Mesenchymal stem cell (in vitro differentiated cells and primary cell): Measurements from ENCODE around the gene ZFYVE27.

ENCODE experiments used
- DNase-seq: peaks from one replicate; pipeline ENCODE4 v3.0.0-alpha.2; 2013
- H2AFZ ChIP-seq: one replicate; pipeline ENCODE4 v1.6.1; 2013; ENCODE audit warnings: low read depth, mild to moderate bottlenecking, control low read depth, inconsistent platforms, low read length, moderate library complexity
- H2AK5ac ChIP-seq: 2 replicates; pipeline ENCODE4 v1.6.1; 2013; ENCODE audit warnings: low read length, moderate library complexity, mild to moderate bottlenecking, inconsistent platforms; ENCODE audit not compliant: severe bottlenecking
- H2BK120ac ChIP-seq: one replicate; pipeline ENCODE4 v1.6.1; 2013; ENCODE audit warnings: low read depth, mild to moderate bottlenecking, inconsistent platforms, low read length, moderate library complexity
- H2BK12ac ChIP-seq, 2 experiments: one replicate each; pipeline ENCODE4 v1.6.1; 2013; ENCODE audit warnings: inconsistent platforms in 2 of 2, low read length in 2 of 2, mild to moderate bottlenecking in 2 of 2, moderate library complexity in 2 of 2, control low read depth in 1 of 2
- H2BK15ac ChIP-seq: one replicate; pipeline ENCODE4 v1.6.1; 2013; ENCODE audit warnings: mild to moderate bottlenecking, low read depth, inconsistent platforms; ENCODE audit not compliant: poor library complexity, severe bottlenecking
- H2BK5ac ChIP-seq: 2 replicates; pipeline ENCODE4 v1.6.1; 2013; ENCODE audit warnings: low read depth, mild to moderate bottlenecking, low read length, control low read depth, inconsistent platforms; ENCODE audit not compliant: poor library complexity, severe bottlenecking
- H3K14ac ChIP-seq, 2 experiments: one replicate each; pipeline ENCODE4 v1.6.1; 2013; ENCODE audit warnings: inconsistent platforms in 2 of 2, low read length in 2 of 2, control low read depth in 1 of 2, mild to moderate bottlenecking in 1 of 2, moderate library complexity in 1 of 2
- H3K18ac ChIP-seq, 2 experiments: one replicate each; pipeline ENCODE4 v1.6.1; 2013; ENCODE audit warnings: inconsistent platforms in 2 of 2, low read length in 2 of 2, control low read depth in 1 of 2, low read depth in 1 of 2, mild to moderate bottlenecking in 1 of 2
- H3K23ac ChIP-seq, 2 experiments: one replicate each; pipeline ENCODE4 v1.6.1; 2013; ENCODE audit warnings: inconsistent platforms in 2 of 2, low read length in 2 of 2, mild to moderate bottlenecking in 2 of 2, moderate library complexity in 2 of 2, control low read depth in 1 of 2
- H3K27ac ChIP-seq: 2 replicates; pipeline ENCODE4 v1.5.1; 2013; ENCODE audit warnings: mild to moderate bottlenecking, moderate library complexity, low read length, control low read depth, inconsistent platforms; ENCODE audit not compliant: poor library complexity, severe bottlenecking
- H3K27me3 ChIP-seq, 2 experiments: 2 replicates each; pipeline versions ENCODE4 v1.6.1 to v1.7.0; 2013; ENCODE audit warnings: low read length in 2 of 2, mild to moderate bottlenecking in 2 of 2, moderate library complexity in 2 of 2, control low read depth in 1 of 2, inconsistent platforms in 1 of 2; ENCODE audit not compliant: control insufficient read depth in 1 of 2, insufficient read depth in 1 of 2
- H3K36me3 ChIP-seq, 2 experiments: 2 replicates each; pipeline versions ENCODE4 v1.6.1 to v1.7.0; 2013; ENCODE audit warnings: low read length in 2 of 2, control low read depth in 1 of 2, inconsistent platforms in 1 of 2, low read depth in 1 of 2, mild to moderate bottlenecking in 1 of 2; ENCODE audit not compliant: insufficient read depth in 2 of 2, control insufficient read depth in 1 of 2
- H3K4ac ChIP-seq, 2 experiments: one replicate each; pipeline ENCODE4 v1.6.1; 2013; ENCODE audit warnings: inconsistent platforms in 2 of 2, low read length in 2 of 2, mild to moderate bottlenecking in 2 of 2, moderate library complexity in 2 of 2, control low read depth in 1 of 2, low read depth in 1 of 2
- H3K4me1 ChIP-seq: 2 replicates; pipeline ENCODE4 v1.6.1; 2013; ENCODE audit warnings: low read depth, low read length, control low read depth; ENCODE audit not compliant: control insufficient read depth, insufficient read depth
- H3K4me2 ChIP-seq: 2 replicates; pipeline ENCODE4 v1.6.1; 2013; ENCODE audit warnings: low read length, mild to moderate bottlenecking, inconsistent platforms; ENCODE audit not compliant: poor library complexity, severe bottlenecking
- H3K4me3 ChIP-seq, 2 experiments: 2 replicates each; pipeline versions ENCODE4 v1.5.1 to v1.7.0; 2013; ENCODE audit warnings: low read length in 2 of 2, mild to moderate bottlenecking in 2 of 2, control low read depth in 1 of 2, low read depth in 1 of 2; ENCODE audit not compliant: insufficient read depth in 1 of 2
- H3K79me1 ChIP-seq: replicated peaks from 2 replicates; pipeline ENCODE4 v1.6.1; 2013; ENCODE audit warnings: mild to moderate bottlenecking, control low read depth, low read length, inconsistent platforms; ENCODE audit not compliant: poor library complexity, severe bottlenecking
- H3K9ac ChIP-seq: 2 replicates; pipeline ENCODE4 v1.7.0; 2013; ENCODE audit warnings: mild to moderate bottlenecking, low read length, moderate library complexity
- H3K9me3 ChIP-seq: 2 replicates; pipeline ENCODE4 v1.7.0; 2013; ENCODE audit warnings: mild to moderate bottlenecking, low read length; ENCODE audit not compliant: control insufficient read depth
- H4K8ac ChIP-seq: one replicate; pipeline ENCODE4 v1.6.1; 2013; ENCODE audit warnings: inconsistent platforms, mild to moderate bottlenecking, low read length, moderate library complexity
- H4K91ac ChIP-seq: one replicate; pipeline ENCODE4 v1.6.1; 2013; ENCODE audit warnings: mild to moderate bottlenecking, low read length, inconsistent platforms
- WGBS: methylation state at CpG from one replicate; pipeline ENCODE4 v1.1.7; 2013; ENCODE audit warnings: mixed read lengths; 5-methylcytosine and 5-hydroxymethylcytosine counted together

ZFYVE27 gene

GRCh38 chr10:97717627-97718026 is 19.3 kb upstream of the ZFYVE27 start:
- Histone ChIP-seq H3K9ac (peak overlapping the region; percentile 4), H3K36me3 (peaks cover 29 to 40% of the 10 kb centered on the region in 2 experiments), H3K14ac (no peak overlapping the region), H2AFZ (no peak overlapping the region), H4K8ac (no peak overlapping the region), H3K9me3 (no peaks in the 10 kb centered on the region), H3K23ac (no peak overlapping the region), H3K4me2 (no peak overlapping the region), H3K79me1 (peaks cover 31% of the 10 kb centered on the region), H3K4me3 (no peak overlapping the region), H2AK5ac (no peak overlapping the region), H2BK15ac (no peak overlapping the region), H2BK12ac (peak overlapping the region in 1 of 2 experiments; percentile 38), H4K91ac (no peak overlapping the region), H3K4ac (no peak overlapping the region), H3K18ac (peak overlapping the region in 1 of 2 experiments; percentile 6), H3K27ac (no peak overlapping the region), H2BK120ac (no peak overlapping the region), H3K27me3 (no peaks in the 10 kb centered on the region), H2BK5ac (no peak overlapping the region), H3K4me1 (peaks cover 28% of the 10 kb centered on the region)
- WGBS: 97% methylated on average over 7 of the region's 7 CpGs
- no peak for DNase-seq

GRCh38 chr10:97718178-97718577 is 18.8 kb upstream of the ZFYVE27 start:
- DNase-seq: no peak
- Histone ChIP-seq H3K79me1 (peaks cover 28% of the 10 kb centered on the region), H2BK120ac (no peak overlapping the region), H2BK5ac (no peak overlapping the region), H2BK15ac (no peak overlapping the region), H2AK5ac (no peak overlapping the region), H2BK12ac (no peak overlapping the region), H3K14ac (no peak overlapping the region), H3K9ac (peak overlapping the region; percentile 4), H3K23ac (no peak overlapping the region), H3K4me2 (no peak overlapping the region), H2AFZ (no peak overlapping the region), H3K27ac (no peak overlapping the region), H4K91ac (no peak overlapping the region), H3K4ac (no peak overlapping the region), H3K4me3 (no peak overlapping the region), H3K36me3 (peaks cover 32 to 40% of the 10 kb centered on the region in 2 experiments), H3K27me3 (no peaks in the 10 kb centered on the region), H3K9me3 (no peaks in the 10 kb centered on the region), H3K4me1 (peaks cover 24% of the 10 kb centered on the region), H3K18ac (no peak overlapping the region), H4K8ac (no peak overlapping the region)
- WGBS: 92% methylated on average over 5 of the region's 6 CpGs

- Histone ChIP-seq H3K4ac (no peak overlapping the region), H3K27ac (no peak overlapping the region), H3K4me3 (no peak overlapping the region), H3K27me3 (no peaks in the 10 kb centered on the region), H2BK12ac (no peak overlapping the region), H2AK5ac (no peak overlapping the region), H3K4me2 (no peak overlapping the region), H3K18ac (no peak overlapping the region), H3K79me1 (peaks cover 28% of the 10 kb centered on the region), H4K8ac (no peak overlapping the region), H3K9me3 (no peaks in the 10 kb centered on the region), H2AFZ (no peak overlapping the region), H2BK15ac (no peak overlapping the region), H3K36me3 (peaks cover 32 to 40% of the 10 kb centered on the region in 2 experiments), H4K91ac (no peak overlapping the region), H3K9ac (peak overlapping the region; percentile 11), H2BK120ac (no peak overlapping the region), H2BK5ac (no peak overlapping the region), H3K23ac (no peak overlapping the region), H3K4me1 (peaks cover 22% of the 10 kb centered on the region), H3K14ac (no peak overlapping the region)
- WGBS: 87% methylated on average over 8 of the region's 8 CpGs
- DNase-seq: no peak
These were observed 18.2 kb upstream of the ZFYVE27 start for GRCh38 chr10:97718659-97719142.

GRCh38 chr10:97719602-97720001 is 17.3 kb upstream of the ZFYVE27 start:
- Histone ChIP-seq H2AK5ac (no peak overlapping the region), H4K8ac (no peak overlapping the region)
- WGBS: 95% methylated on average over 2 of the region's 2 CpGs

More at GRCh38 chr10:97719602-97720001, 17.3 kb upstream of the ZFYVE27 start:
- Histone ChIP-seq H2BK12ac (no peak overlapping the region), H2BK120ac (no peak overlapping the region), H3K4ac (no peak overlapping the region), H3K79me1 (peaks cover 28% of the 10 kb centered on the region), H3K23ac (no peak overlapping the region), H3K18ac (no peak overlapping the region), H2BK15ac (no peak overlapping the region), H3K36me3 (peaks cover 32 to 40% of the 10 kb centered on the region in 2 experiments), H3K4me2 (no peak overlapping the region), H3K27me3 (no peaks in the 10 kb centered on the region), H3K27ac (no peak overlapping the region), H3K9ac (no peak overlapping the region), H3K14ac (no peak overlapping the region), H4K91ac (no peak overlapping the region), H3K4me3 (no peak overlapping the region), H3K4me1 (peaks cover 22% of the 10 kb centered on the region), H3K9me3 (no peaks in the 10 kb centered on the region), H2AFZ (no peak overlapping the region), H2BK5ac (no peak overlapping the region)
- DNase-seq: no peak
